GM10248 (cell line): ENCODE measurements around the gene SV2B.

Experiments used
- CTCF ChIA-PET: fragments of 300-600 bp; sonication (Branson Sonifier 250); formaldehyde crosslinking; extraction: SDS; loops from one replicate; lab custom pipeline; 2021; ENCODE audit warnings: antibody characterized with exemption; lab: Yijun Ruan, JAX
- POLR2A ChIA-PET: fragments of 350-650 bp; sonication (Branson Sonifier 250); formaldehyde crosslinking; extraction: SDS; loops from one replicate; lab custom pipeline; 2020; ENCODE audit warnings: antibody characterized with exemption; lab: Yijun Ruan, JAX
- DNase-seq: peaks from one replicate; pipeline ENCODE4 v3.0.0; 2012; ENCODE audit errors: extremely low spot score
- TF ChIP-seq, protein P1 (sequence below): IDR thresholded peaks from 2 replicates; pipeline ENCODE4 v1.5.1; 2012; ENCODE audit warnings: mild to moderate bottlenecking, low read depth; ENCODE audit errors: extremely low read depth, missing control alignments, control extremely low read depth

The SV2B gene

DNA sequence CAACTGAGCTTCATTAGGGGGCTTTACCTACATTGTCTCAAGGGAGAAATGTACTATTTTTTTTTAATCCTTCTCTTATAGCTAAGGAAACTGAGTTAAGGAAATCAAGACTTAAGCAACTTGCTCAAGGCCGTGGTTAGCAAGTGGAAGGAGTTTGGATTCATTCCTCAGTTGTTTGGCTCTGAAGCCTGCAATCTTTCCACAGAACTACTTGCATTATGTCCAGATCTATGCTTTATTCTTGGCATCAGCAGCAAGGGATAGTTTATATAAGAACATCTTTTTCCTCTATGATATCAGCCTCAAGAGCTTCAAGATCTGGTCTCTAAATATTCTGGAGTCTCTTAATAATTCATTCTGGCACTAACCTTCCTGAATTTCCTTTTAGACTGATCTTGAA is 182.4 kb downstream of the SV2B start:
- ChIA-PET POLR2A (no interaction called here), CTCF (interaction anchor here (0.8 to 2.8 kb wide), 4 partner anchors 11 to 34 kb away, joined by 3 to 19 read pairs (median 4); no protein-coding TSS in a partner anchor)
- TF ChIP-seq, protein P1, sequence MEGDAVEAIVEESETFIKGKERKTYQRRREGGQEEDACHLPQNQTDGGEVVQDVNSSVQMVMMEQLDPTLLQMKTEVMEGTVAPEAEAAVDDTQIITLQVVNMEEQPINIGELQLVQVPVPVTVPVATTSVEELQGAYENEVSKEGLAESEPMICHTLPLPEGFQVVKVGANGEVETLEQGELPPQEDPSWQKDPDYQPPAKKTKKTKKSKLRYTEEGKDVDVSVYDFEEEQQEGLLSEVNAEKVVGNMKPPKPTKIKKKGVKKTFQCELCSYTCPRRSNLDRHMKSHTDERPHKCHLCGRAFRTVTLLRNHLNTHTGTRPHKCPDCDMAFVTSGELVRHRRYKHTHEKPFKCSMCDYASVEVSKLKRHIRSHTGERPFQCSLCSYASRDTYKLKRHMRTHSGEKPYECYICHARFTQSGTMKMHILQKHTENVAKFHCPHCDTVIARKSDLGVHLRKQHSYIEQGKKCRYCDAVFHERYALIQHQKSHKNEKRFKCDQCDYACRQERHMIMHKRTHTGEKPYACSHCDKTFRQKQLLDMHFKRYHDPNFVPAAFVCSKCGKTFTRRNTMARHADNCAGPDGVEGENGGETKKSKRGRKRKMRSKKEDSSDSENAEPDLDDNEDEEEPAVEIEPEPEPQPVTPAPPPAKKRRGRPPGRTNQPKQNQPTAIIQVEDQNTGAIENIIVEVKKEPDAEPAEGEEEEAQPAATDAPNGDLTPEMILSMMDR = no peak
- DNase-seq = no peak

DNA sequence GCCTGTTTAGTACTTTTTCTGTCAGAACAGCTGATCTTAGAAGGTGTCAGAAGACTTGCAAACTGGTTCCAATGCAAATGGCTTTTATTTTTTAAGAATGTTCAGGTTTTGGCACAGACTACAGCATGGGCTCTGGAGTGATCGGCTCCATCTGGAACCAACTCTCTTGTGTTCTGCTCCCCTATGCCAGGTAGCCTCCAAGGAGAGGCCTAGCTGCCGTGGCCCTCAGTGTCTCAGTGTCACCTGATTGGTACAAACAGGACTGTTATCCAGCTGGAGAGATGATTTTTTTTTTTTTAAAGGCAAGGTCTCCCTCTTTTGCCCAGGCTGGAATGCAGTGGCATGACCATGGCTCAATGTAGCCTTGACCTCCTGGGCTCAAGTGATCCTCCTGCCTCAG is 183.1 kb downstream of the SV2B start:
- ChIA-PET CTCF (interaction anchor here (0.8 to 2.8 kb wide), 6 partner anchors 11 to 35 kb away, joined by 3 to 19 read pairs (median 4); no protein-coding TSS in a partner anchor), POLR2A (no interaction called here)
- no peak for DNase-seq
- TF ChIP-seq, protein P1 = no peak

DNA sequence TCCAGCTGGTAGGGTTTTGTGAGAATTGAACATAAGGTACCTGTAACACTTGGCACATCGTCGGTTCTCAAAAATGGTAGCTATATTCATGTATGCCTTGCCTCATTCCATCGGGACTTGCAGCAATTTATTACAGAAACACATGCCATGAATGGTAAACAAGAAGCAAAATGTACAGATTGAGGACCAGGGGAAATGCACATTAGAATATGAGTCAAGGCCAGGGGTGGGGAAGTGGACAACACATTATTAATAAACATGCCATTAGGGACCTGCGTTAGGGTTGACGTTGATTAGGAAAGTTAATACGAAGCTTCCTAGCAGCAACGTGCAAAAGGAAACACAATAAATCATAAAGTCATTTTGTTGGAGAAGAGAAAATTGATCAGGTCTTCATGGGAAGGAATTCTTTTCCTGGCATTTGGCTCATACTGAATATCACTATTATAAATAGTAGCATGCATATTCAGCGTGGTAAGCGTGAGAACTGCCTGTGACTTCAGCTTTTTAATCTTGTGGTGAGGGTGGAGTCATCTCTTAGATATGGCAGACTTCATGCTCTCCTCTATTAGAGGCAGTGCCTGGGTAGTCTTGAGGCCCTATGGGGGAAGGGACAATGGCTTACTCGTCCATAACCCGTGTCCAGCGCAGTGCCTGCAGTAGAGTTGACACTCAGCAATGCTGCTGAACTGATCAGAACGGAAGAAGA is 184.9 kb downstream of the SV2B start:
- no peak for DNase-seq
- POLR2A ChIA-PET = no interaction called here
- CTCF ChIA-PET = interaction anchor here (1.0 to 4.7 kb wide), 3 partner anchors 12 to 17 kb away, joined by 3 to 30 read pairs (median 7); no protein-coding TSS in a partner anchor
- TF ChIP-seq, protein P1 = no peak

DNA sequence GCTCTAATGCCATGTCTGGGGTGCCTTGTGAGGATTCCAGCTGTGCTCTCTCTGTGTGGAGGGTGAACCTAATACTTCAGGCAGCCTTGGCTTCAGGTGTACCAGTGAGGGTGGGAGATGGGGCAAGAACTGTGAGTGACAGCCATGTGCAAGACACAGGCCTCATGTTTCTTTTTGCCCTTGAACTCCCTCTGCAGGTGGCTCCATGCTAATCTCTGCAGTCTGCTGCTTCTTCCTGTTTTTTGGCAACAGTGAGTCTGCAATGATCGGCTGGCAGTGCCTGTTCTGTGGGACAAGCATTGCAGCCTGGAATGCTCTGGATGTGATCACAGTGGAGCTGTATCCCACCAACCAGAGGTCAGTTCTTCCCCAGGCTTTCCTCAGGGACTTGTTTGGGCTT is 189.3 kb downstream of the SV2B start:
- TF ChIP-seq, protein P1 = peak; percentile 24
- no peak for DNase-seq
- ChIA-PET POLR2A (no interaction called here), CTCF (interaction anchor here (1.3 to 4.7 kb wide), 2 partner anchors 12 to 18 kb away, joined by 3 to 30 read pairs; no protein-coding TSS in a partner anchor)

DNA sequence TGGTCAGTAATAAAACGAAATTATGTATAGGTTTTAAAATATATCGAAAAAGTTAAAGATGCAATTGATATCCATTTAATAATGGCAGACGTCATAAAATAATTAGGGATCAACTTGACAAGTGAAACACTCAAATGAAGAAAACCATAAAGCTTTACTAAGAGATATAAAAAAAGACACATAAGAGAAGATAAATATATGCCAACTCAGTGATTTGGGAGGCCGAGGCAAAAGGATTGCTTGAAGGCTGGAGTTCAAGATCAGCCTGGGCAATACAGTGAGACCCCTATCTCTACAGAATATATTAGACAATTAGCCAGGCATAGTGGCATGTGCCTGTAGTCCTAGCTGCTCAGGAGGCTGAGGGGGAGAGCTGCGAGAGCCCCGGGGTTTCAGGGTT is 190.5 kb downstream of the SV2B start:
- DNase-seq = no peak
- ChIA-PET CTCF (interaction anchor here (1.0 to 1.4 kb wide), 2 partner anchors 19 to 21 kb away, joined by 3 read pairs; no protein-coding TSS in a partner anchor), POLR2A (no interaction called here)
- TF ChIP-seq, protein P1 = no peak

DNA sequence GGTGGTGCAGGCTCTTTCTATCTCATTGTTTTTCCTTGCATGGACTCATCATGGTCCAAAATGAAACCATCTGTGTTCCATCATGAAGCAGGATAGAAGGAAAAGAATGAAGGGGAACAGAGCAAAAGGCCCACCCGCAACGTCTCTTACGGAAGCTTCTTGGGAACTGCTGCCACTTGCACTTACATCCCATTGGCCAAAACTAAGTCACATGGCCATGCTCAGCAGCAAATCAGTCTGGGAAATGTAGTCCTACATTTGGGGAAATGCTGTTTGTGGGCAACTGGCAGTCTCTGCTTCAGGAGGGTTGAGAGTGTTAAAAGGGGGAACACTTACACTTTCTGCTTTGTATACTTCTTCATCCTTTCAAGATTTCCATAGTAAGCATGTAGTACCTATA is 191.6 kb downstream of the SV2B start:
- no peak for DNase-seq
- ChIA-PET CTCF (interaction anchor here (1.0 to 1.4 kb wide), 2 partner anchors 20 to 22 kb away, joined by 3 read pairs; no protein-coding TSS in a partner anchor), POLR2A (no interaction called here)
- TF ChIP-seq, protein P1 = no peak
